K562 (cell line): ENCODE data around the gene HSD17B12. TPM values are rescaled to one million over a fixed set of nuclear protein-coding genes. Genes with fewer than 3 reads are reported as not detected.

Source experiments
- ATAC-seq: fragments of 200-7000 bp; cut with Tn5 transposase; 3 replicates; pipeline ENCODE4 v1.9.1; 2020; ENCODE audit warnings: moderate library complexity
- BruUV-seq: library from RNA; stranded (reverse); fragments of 400-500 nt; replicated peaks from 2 replicates; lab custom pipeline; 2021; lab: Mats Ljungman, UMichigan
- CTCF ChIA-PET: fragments of 300-600 bp; formaldehyde crosslinking; extraction: SDS; loops from one replicate; lab custom pipeline; 2021; ENCODE audit warnings: low intra/inter-chr PET ratio; lab: Yijun Ruan, JAX
- POLR2A ChIA-PET: fragments of 300-600, 350-650 bp; sonication (Branson Sonifier 250); formaldehyde crosslinking; extraction: SDS; loops from one replicate; lab custom pipeline; 2021; ENCODE audit warnings: antibody characterized with exemption, inconsistent platforms; lab: Yijun Ruan, JAX
- DNase-seq, 4 experiments: peaks; one replicate each; pipeline versions ENCODE4 v3.0.0 to v3.0.0-alpha.2; 2011 to 2018; ENCODE audit warnings: low spot score in 3 of 4, mixed read lengths in 3 of 4; ENCODE audit errors: extremely low read depth in 1 of 4
- FAIRE-seq: peaks from 2 replicates; lab custom pipeline; 2011; peaks lifted over from hg19 to GRCh38; lab: Jason Lieb, UNC
- H2AFZ ChIP-seq: 2 replicates; pipeline ENCODE4 v1.6.0; 2011; ENCODE audit warnings: low read depth, low read length, control low read depth, inconsistent platforms
- H3K27ac ChIP-seq: fragments of 200-600 bp; 3 replicates; pipeline ENCODE4 v1.8.0; 2011; ENCODE audit warnings: low read depth, mild to moderate bottlenecking, control low read depth, inconsistent platforms, low read length, moderate library complexity, mixed read lengths; ENCODE audit errors: extremely low read depth
- H3K27me3 ChIP-seq, 2 experiments: fragments of 300-600 bp in 1 of 2; 2 replicates in 1 of 2; 3 replicates in 1 of 2; pipeline versions ENCODE4 v1.6.0 to v1.8.0; 2011; ENCODE audit warnings: inconsistent platforms in 2 of 2, low read length in 2 of 2, mild to moderate bottlenecking in 1 of 2, mixed read lengths in 1 of 2, moderate library complexity in 1 of 2; ENCODE audit not compliant: control insufficient read depth in 2 of 2, insufficient read depth in 2 of 2
- H3K36me3 ChIP-seq: fragments of 300-600 bp; 3 replicates; pipeline ENCODE4 v1.8.0; 2011; ENCODE audit warnings: mild to moderate bottlenecking, low read length, inconsistent platforms; ENCODE audit not compliant: control insufficient read depth, insufficient read depth
- H3K4me1 ChIP-seq, 2 experiments: fragments of 200-600 bp in 1 of 2; replicated peaks in 1 of 2; 2 replicates in 1 of 2; 3 replicates in 1 of 2; pipeline versions ENCODE4 v1.5.1 to v1.8.0; 2011; ENCODE audit warnings: inconsistent platforms in 2 of 2, low read length in 2 of 2, mild to moderate bottlenecking in 1 of 2, mixed read lengths in 1 of 2, moderate library complexity in 1 of 2; ENCODE audit not compliant: control insufficient read depth in 2 of 2, insufficient read depth in 2 of 2
- H3K4me2 ChIP-seq: 2 replicates; pipeline ENCODE4 v1.6.1; 2011; ENCODE audit warnings: low read length, control low read depth, inconsistent platforms, mixed read lengths; ENCODE audit not compliant: insufficient read depth
- H3K4me3 ChIP-seq: fragments of 200-600 bp; sonication (generic), shearing (Covaris generic); 2 replicates; pipeline ENCODE4 v1.5.1; 2016; ENCODE audit warnings: control low read depth, inconsistent platforms
- H3K79me2 ChIP-seq: fragments of 200-600 bp; 3 replicates; pipeline ENCODE4 v1.8.0; 2011; ENCODE audit warnings: low read length, inconsistent platforms; ENCODE audit not compliant: control insufficient read depth, insufficient read depth
- H3K9ac ChIP-seq, 2 experiments: 2 replicates each; pipeline versions ENCODE4 v1.6.0 to v1.6.1; 2011; ENCODE audit warnings: low read depth in 2 of 2, low read length in 2 of 2, control low read depth in 1 of 2, inconsistent platforms in 1 of 2, mild to moderate bottlenecking in 1 of 2, mixed read lengths in 1 of 2; ENCODE audit not compliant: insufficient read depth in 1 of 2
- H3K9me1 ChIP-seq: one replicate; pipeline ENCODE4 v1.6.0; 2011; ENCODE audit warnings: inconsistent platforms, mild to moderate bottlenecking, low read length, moderate library complexity; ENCODE audit not compliant: control insufficient read depth, insufficient read depth
- H3K9me3 ChIP-seq: replicated peaks from 2 replicates; pipeline ENCODE4 v1.5.1; 2011; ENCODE audit warnings: low read depth, low read length, inconsistent platforms; ENCODE audit not compliant: control insufficient read depth, insufficient read depth
- H4K20me1 ChIP-seq: replicated peaks from 2 replicates; pipeline ENCODE4 v1.6.1; 2011; ENCODE audit warnings: low read length, inconsistent platforms, mixed read lengths; ENCODE audit not compliant: control insufficient read depth, insufficient read depth
- CBFB ChIP-seq: sonication (generic); formaldehyde crosslinking; IDR thresholded peaks from 2 replicates; pipeline ENCODE4 v1.4.0; 2020; ENCODE audit warnings: mild to moderate bottlenecking, missing genetic modification reagents
- FOXA3 ChIP-seq, 2 experiments: fragments of 450-650 bp in 1 of 2; sonication (generic) in 1 of 2; formaldehyde crosslinking; IDR thresholded peaks in 1 of 2; conservative IDR thresholded peaks in 1 of 2; 2 replicates each; pipeline versions ENCODE4 v1.4.0 to v1.8.0; 2020 to 2022; ENCODE audit warnings: mild to moderate bottlenecking in 2 of 2, missing genetic modification reagents in 1 of 2
- HDAC1 ChIP-seq, 2 experiments: fragments of 450-650 bp; IDR thresholded peaks; 2 replicates each; pipeline ENCODE4 v1.6.1; 2016 to 2017; ENCODE audit warnings: inconsistent platforms in 1 of 2, mild to moderate bottlenecking in 1 of 2, moderate library complexity in 1 of 2
- KLF13 ChIP-seq: fragments of 450-650 bp; IDR thresholded peaks from 2 replicates; pipeline ENCODE4 v1.6.1; 2016; ENCODE audit warnings: missing genetic modification characterization, low read depth, mild to moderate bottlenecking, missing compliant biosample characterization, moderate library complexity, borderline replicate concordance
- MEF2A ChIP-seq: IDR thresholded peaks from 2 replicates; pipeline ENCODE4 v1.6.1; 2011; ENCODE audit warnings: low read depth, mild to moderate bottlenecking, low read length, moderate library complexity; ENCODE audit not compliant: control insufficient read depth
- MEF2D ChIP-seq: conservative IDR thresholded peaks from 2 replicates; pipeline ENCODE4 v1.6.1; 2016; ENCODE audit warnings: low read depth, missing genetic modification characterization, missing compliant biosample characterization
- MEIS2 ChIP-seq: fragments of 450-650 bp; IDR thresholded peaks from 2 replicates; pipeline ENCODE4 v1.6.1; 2014; ENCODE audit warnings: mild to moderate bottlenecking; ENCODE audit not compliant: partially characterized antibody
- NONO ChIP-seq, 2 experiments: fragments of 200-400 bp in 1 of 2; fragments of 450-650 bp in 1 of 2; formaldehyde crosslinking in 1 of 2; IDR thresholded peaks; 2 replicates each; pipeline ENCODE4 v1.6.1; 2017; ENCODE audit warnings: low read depth in 2 of 2, mild to moderate bottlenecking in 2 of 2, moderate library complexity in 2 of 2, low read length in 1 of 2
- PHB2 ChIP-seq: fragments of 450-650 bp; IDR thresholded peaks from 2 replicates; pipeline ENCODE4 v1.6.1; 2017; ENCODE audit warnings: low read depth
- SMARCA5 ChIP-seq: fragments of 450-650 bp; IDR thresholded peaks from 2 replicates; pipeline ENCODE4 v1.6.1; 2016
- TBP ChIP-seq: optimal IDR thresholded peaks from 2 replicates; pipeline ENCODE3; 2011; ENCODE audit warnings: low read depth, low read length, improper control_type of control experiment
- ZNF175 ChIP-seq: fragments of 200-800 bp; sonication (Bioruptor generic); IDR thresholded peaks from 2 replicates; pipeline ENCODE4 v1.6.1; 2016; ENCODE audit warnings: low read depth, mild to moderate bottlenecking, missing genetic modification characterization, missing compliant biosample characterization
- ZNF274 ChIP-seq: IDR thresholded peaks from 2 replicates; pipeline ENCODE4 v1.6.1; 2011; ENCODE audit warnings: low read depth, mild to moderate bottlenecking, low read length, moderate library complexity, borderline replicate concordance
- WGBS: fragments of 100-300 bp; shearing (Covaris generic); methylation state at CpG from one replicate; pipeline ENCODE4 v1.1.6; 2016; ENCODE audit warnings: low coverage, mixed read lengths; ENCODE audit not compliant: insufficient coverage; ENCODE audit errors: missing lambda C conversion rate; 5-methylcytosine and 5-hydroxymethylcytosine counted together
- in situ Hi-C: fragments of 300-500 bp; cut with MboI; formaldehyde crosslinking; loops from 4 replicates; pipeline ENCODE4 v1.15.0; 2018; ENCODE audit warnings: inconsistent platforms, mixed read lengths
- intact Hi-C: fragments of 100-400 bp; cut with micrococcal nuclease; formaldehyde crosslinking; loops from 2 replicates; pipeline ENCODE4 v1.14.2; 2022
- polyA plus RNA-seq, 8 experiments: library from polyadenylated mRNA; depleted of rRNA in 4 of 8; stranded (reverse) in 5 of 8; unstranded in 3 of 8; fragments of >200 nt; fragmentation: Nextera tagmentation in 2 of 8; fragmentation: Illumina TruSeq in 1 of 8; extraction: Ambion mirVana in 2 of 8; extraction: Trizol in 1 of 8; gene quantifications; 2 replicates each; pipeline versions ENCODE4 v1.2.1 to v1.2.3, GENCODE V29; 2011 to 2014; ENCODE audit warnings: inconsistent platforms in 1 of 8, missing spikeins in 1 of 8
- total RNA-seq, 7 experiments: library from RNA; depleted of rRNA in 6 of 7; stranded (reverse); fragments of >200 nt in 6 of 7; fragmentation: Illumina TruSeq in 2 of 7; extraction: Trizol in 2 of 7; gene quantifications; 2 replicates each; pipeline versions ENCODE4 v1.2.1 to v1.2.3, GENCODE V29; 2011 to 2021; ENCODE audit warnings: low replicate concordance in 1 of 7
- TF ChIP-seq, protein P1 (sequence below): fragments of 450-650 bp; IDR thresholded peaks from 2 replicates; pipeline ENCODE4 v1.6.1; 2016; ENCODE audit warnings: low read depth, mild to moderate bottlenecking, moderate library complexity
- TF ChIP-seq, protein P2 (sequence below): fragments of 250-450 bp; sonication (Bioruptor Pico); IDR thresholded peaks from 2 replicates; pipeline ENCODE4 v1.5.1; 2021; ENCODE audit warnings: mild to moderate bottlenecking
- TF ChIP-seq, protein P3 (sequence below), 2 experiments: IDR thresholded peaks in 1 of 2; conservative IDR thresholded peaks in 1 of 2; 2 replicates each; pipeline ENCODE4 v1.6.1; 2016; ENCODE audit warnings: low read depth in 2 of 2, mild to moderate bottlenecking in 1 of 2, missing compliant biosample characterization in 1 of 2, missing genetic modification characterization in 1 of 2, moderate library complexity in 1 of 2

The HSD17B12 gene
- total and polyA plus RNA-seq, 9 of the 15 experiments (the other 6 are each of a cell fraction or from before 2014, with no cell fraction given) = 9.1 to 34.5 (median 23.3) TPM

DNA sequence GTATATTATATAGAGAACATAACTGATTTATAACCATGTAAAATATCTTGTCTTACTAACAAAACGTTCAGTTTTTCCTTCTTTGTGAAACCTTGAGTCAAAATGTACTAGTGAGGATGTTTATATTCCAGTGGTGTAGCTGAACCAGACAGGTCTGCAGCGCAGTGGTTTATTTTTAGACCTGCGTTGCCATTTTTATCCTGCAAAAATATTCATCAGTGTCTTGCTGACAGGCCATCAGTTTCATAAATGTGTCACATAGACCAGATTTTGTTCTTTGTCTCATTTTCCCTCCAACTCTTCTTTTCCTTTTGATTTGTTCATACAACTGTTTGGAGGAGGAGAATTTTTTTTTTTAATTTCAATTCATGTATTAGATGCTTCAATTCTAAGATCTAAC is 43.1 kb downstream of the HSD17B12 start:
- H4K20me1 ChIP-seq = no peaks in the 10 kb centered on the region
- H3K27me3 ChIP-seq = no peaks in the 10 kb centered on the region
- WGBS = 25% methylated on average over 3 of the region's 3 CpGs
- no TSS peak for BruUV-seq
- no peak overlapping the region for H3K4me2 ChIP-seq
- H3K4me1 ChIP-seq = no peaks in the 10 kb centered on the region
- no peak overlapping the region for H3K27ac ChIP-seq
- DNase-seq = no peak
- FAIRE-seq = no peak
- no peaks in the 10 kb centered on the region for H3K79me2 ChIP-seq
- ChIA-PET CTCF (no interaction called here), POLR2A (no interaction called here)
- in situ Hi-C loops (no loop called here), intact Hi-C loops (no loop called here)
- H3K9me3 ChIP-seq = no peaks in the 10 kb centered on the region
- no peaks in the 10 kb centered on the region for H3K36me3 ChIP-seq
- H2AFZ ChIP-seq = no peak overlapping the region
- no peak overlapping the region for H3K4me3 ChIP-seq
- no peak overlapping the region for H3K9ac ChIP-seq
- ATAC-seq = no peak
- no peaks in the 10 kb centered on the region for H3K9me1 ChIP-seq
- no peak for TF ChIP-seq FOXA3 (CRISPR knock-in tag; conservative IDR thresholded peaks at IDR 0.05 in 1 of 2, IDR thresholded peaks at IDR 0.05 in 1 of 2)
- TF ChIP-seq MEF2D (tag) = peak; percentile 78
- no peak for TF ChIP-seq ZNF175 (CRISPR knock-in tag)
- no peak for TF ChIP-seq PHB2
- TF ChIP-seq, protein P1, sequence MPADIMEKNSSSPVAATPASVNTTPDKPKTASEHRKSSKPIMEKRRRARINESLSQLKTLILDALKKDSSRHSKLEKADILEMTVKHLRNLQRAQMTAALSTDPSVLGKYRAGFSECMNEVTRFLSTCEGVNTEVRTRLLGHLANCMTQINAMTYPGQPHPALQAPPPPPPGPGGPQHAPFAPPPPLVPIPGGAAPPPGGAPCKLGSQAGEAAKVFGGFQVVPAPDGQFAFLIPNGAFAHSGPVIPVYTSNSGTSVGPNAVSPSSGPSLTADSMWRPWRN = no peak
- no peak for TF ChIP-seq TBP
- no peak for TF ChIP-seq HDAC1 (IDR thresholded peaks at IDR 0.05)
- no peak for TF ChIP-seq ZNF274
- TF ChIP-seq NONO (IDR thresholded peaks at IDR 0.05; ENCODE audit: low read depth in 2 of 2, low read length in 1 of 2) = no peak
- TF ChIP-seq SMARCA5 = no peak
- TF ChIP-seq, protein P2, sequence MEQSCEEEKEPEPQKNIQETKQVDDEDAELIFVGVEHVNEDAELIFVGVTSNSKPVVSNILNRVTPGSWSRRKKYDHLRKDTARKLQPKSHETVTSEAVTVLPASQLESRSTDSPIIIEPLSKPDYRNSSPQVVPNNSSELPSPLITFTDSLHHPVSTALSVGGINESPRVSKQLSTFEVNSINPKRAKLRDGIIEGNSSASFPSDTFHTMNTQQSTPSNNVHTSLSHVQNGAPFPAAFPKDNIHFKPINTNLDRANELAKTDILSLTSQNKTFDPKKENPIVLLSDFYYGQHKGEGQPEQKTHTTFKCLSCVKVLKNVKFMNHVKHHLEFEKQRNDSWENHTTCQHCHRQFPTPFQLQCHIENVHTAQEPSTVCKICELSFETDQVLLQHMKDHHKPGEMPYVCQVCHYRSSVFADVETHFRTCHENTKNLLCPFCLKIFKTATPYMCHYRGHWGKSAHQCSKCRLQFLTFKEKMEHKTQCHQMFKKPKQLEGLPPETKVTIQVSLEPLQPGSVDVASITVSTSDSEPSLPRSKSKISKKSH (CRISPR knock-in tag) = no peak
- no peak for TF ChIP-seq CBFB
- TF ChIP-seq MEF2A = 0 out of 2 replicates have a peak, but pooled peaks have one; percentile 27
- TF ChIP-seq, protein P3, sequence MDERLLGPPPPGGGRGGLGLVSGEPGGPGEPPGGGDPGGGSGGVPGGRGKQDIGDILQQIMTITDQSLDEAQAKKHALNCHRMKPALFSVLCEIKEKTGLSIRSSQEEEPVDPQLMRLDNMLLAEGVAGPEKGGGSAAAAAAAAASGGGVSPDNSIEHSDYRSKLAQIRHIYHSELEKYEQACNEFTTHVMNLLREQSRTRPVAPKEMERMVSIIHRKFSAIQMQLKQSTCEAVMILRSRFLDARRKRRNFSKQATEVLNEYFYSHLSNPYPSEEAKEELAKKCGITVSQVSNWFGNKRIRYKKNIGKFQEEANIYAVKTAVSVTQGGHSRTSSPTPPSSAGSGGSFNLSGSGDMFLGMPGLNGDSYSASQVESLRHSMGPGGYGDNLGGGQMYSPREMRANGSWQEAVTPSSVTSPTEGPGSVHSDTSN (CRISPR knock-in tag; IDR thresholded peaks at IDR 0.05; ENCODE audit: low read depth) = no peak
- TF ChIP-seq, protein P3 (tag; conservative IDR thresholded peaks at IDR 0.05; ENCODE audit: low read depth) = 0 out of 2 replicates have a peak, but pooled peaks have one; percentile 33
- peak; percentile 19 for TF ChIP-seq MEIS2
- TF ChIP-seq KLF13 = no peak
